ENCODE data around the gene DEFB114.

DEFB114 gene

GRCh38 chr6:49935387-49935786, 28.6 kb downstream of the DEFB114 start:
- no peak for DNase-seq (ENCODE audit: low read depth in 2 of 2)

DNA sequence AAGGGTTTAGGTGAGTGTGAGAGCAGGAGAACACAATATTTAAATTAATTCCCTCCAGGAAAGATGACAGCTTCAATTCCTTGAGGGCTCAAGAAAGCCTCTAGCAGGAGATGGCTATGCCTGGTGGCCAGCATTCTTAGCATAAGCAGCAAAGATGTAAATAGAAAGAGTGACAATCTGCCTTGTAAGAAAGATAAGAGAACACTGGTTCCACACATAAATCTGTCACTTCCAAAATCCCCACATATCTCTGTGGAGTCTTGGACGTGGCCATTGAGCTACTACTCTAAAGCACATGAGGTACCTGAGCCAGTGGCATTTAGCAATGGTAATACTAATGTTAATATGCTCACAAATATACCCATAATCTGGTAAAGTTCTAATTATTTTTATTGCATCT, 29.2 kb downstream of the DEFB114 start:
- no peak for DNase-seq (ENCODE audit: low read depth in 2 of 2)

GRCh38 chr6:49933526-49933925, 30.4 kb downstream of the DEFB114 start:
- no peak for DNase-seq (ENCODE audit: low read depth in 2 of 2)

DNA sequence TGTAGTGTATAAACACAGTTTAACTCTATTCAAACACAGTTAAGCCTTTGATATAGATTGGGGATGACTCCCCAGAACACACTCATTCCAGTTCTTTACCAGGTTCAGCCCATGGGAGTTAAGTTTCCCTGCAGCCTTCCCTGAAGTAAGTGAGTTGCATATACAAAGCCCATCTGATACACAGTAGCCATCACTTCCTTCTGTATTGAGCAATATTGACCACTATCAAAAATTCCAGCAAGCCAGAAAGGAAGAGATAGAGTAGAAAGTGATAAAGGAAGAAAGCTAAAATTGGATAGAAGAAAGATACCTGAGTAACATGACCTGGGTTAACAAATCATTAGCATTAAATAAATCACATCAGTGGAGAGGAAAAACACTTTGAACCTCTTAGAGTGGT, 34.6 kb downstream of the DEFB114 start:
- no peak for DNase-seq (ENCODE audit: low read depth in 2 of 2)

- no peak for DNase-seq (ENCODE audit: low read depth in 2 of 2)
Observed at GRCh38 chr6:49923826-49924225, 40.1 kb downstream of the DEFB114 start.

DNA sequence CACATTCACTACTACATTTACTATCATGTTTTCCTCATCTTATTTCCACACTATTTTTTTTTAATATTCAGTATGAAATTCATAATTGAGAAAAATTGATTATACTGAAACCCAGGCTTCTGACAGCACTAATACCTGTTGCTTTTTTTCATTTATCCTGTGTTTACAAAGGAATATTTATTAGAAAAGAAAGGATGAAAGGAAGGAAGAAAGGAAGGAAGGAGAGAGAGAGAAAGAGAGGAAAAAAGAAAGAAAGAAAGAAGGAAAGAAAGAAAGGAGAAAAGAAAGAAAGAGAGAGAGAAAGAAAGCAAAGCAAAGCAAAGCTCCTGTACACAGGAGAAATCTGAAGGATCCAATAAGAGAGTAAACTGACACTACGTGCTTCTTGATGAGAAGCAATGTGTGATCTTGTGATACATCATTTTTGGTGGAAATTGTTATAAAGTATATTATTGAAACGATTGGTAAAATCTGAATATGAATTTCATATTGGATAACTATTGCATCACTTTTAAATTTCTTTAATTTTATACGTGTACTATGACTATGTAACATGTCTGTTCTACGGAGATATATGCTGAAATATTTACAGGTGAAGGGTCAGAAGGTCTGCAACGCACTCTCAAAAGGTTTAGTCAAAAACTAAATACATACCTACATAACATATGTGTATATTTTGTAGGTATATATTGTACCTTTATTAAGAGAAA, 43.9 kb downstream of the DEFB114 start:
- DNase-seq (ENCODE audit: low read depth in 2 of 2) = no peak

GRCh38 chr6:49919261-49919660, 44.7 kb downstream of the DEFB114 start:
- DNase-seq (ENCODE audit: low read depth in 2 of 2) = no peak

DNA sequence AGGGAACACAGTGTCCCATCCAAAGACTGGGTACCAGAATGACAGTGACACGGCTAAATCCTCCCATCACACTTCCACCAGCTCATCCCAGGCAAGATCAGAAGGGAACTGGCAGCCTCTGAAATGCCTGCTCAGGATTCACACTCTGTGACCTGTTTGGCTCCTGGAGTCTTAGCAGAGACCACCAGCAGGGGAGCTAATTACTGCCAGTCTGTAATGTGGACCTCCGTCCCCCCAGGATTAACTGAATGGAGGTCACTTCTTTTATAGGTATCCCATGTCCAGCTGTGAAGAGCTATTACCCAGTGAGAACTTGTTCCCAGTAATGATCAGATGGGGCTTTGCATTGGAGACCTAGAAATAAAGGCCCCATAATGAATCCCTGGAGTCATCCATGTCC, 45.2 kb downstream of the DEFB114 start:
- no peak for DNase-seq (ENCODE audit: low read depth in 2 of 2)

GRCh38 chr6:49915035-49915434, 48.9 kb downstream of the DEFB114 start:
- DNase-seq (ENCODE audit: low read depth in 2 of 2) = no peak

DNA sequence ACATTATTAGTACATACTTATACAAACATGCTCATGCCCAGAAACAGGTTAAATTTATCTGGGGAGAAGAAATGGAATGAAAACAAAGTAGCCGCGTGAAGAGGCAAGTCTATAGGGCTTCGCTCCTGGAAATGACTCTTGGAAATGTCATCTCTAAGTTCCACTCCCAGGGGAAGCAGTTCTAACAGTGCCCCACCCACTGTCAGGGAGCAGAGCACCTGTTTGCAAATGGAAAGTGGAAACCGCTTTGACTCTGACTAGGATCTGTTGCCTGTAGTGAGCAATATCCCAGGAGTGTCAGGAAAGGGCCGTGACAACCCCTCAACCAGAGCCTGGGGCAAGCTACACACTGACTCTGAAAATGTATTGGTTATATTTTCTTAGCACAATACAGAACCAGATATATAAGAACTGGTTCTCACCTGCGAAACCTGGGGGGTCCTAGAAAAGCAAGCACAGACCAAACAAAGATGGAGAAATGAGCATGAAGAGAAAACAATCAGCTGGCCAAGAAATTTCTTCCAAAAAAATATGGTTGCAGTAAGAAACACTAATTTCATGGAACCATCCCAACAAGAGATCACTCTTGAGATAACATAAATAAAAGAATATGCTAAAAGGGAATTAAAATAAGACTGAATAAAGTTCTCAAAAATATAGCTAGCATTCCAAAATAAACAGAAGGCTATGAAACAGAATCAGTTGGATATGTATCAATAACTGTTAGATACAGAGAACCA, 50.2 kb downstream of the DEFB114 start:
- no peak for DNase-seq (ENCODE audit: low read depth in 2 of 2)

GRCh38 chr6:49912196-49912595, 51.8 kb downstream of the DEFB114 start:
- no peak for DNase-seq (ENCODE audit: low read depth in 2 of 2)

DNA sequence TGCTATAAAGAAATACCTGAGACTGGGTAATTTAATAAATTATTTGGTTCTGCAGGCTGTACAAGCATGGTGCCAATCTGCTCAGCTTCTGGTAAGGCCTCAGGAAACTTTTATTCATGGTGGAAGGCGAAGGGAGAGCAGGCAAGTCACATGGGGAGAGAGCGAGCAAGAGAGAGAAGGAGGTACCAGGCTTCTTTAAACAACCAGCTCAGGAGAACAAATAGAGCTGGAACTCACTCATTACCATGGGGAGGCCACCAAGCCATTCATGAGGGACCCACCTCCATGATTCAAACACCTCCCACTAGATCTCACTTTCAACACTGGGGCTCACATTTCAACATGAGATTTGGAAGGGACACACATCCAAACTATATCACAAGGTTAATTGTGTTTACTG, 52.7 kb downstream of the DEFB114 start:
- DNase-seq (ENCODE audit: low read depth in 2 of 2) = no peak

Data from stimulated activated CD4-positive, alpha-beta T cell treated with anti-CD3 and anti-CD28 coated beads, Interleukin-12 subunit alpha, Interleukin-12 subunit beta, amount 100 ng/mL, for 24 hours (primary cell).